CD14-positive monocyte (primary cell): ENCODE measurements around the gene ST6GALNAC3. TPM values are rescaled to one million over a fixed set of nuclear protein-coding genes. Genes with fewer than 3 reads are reported as not detected.

ENCODE experiments used
- DNase-seq, 3 donors: peaks; one replicate each; pipeline ENCODE4 v3.0.0-alpha.2; 2011 to 2022
- H2AFZ ChIP-seq: 2 replicates; pipeline ENCODE4 v1.6.0; 2012; ENCODE audit warnings: mild to moderate bottlenecking, low read depth, low read length, inconsistent platforms; ENCODE audit not compliant: insufficient read depth, poor library complexity, severe bottlenecking
- H3K27ac ChIP-seq, 2 donors: 1 replicate in 1 of 2; 2 replicates in 1 of 2; pipeline ENCODE4 v1.5.1; 2012 to 2013; ENCODE audit warnings: low read length in 2 of 2, control low read depth in 1 of 2, inconsistent platforms in 1 of 2, low read depth in 1 of 2, mild to moderate bottlenecking in 1 of 2
- H3K27me3 ChIP-seq, 2 donors: one replicate each; pipeline versions ENCODE4 v1.6.0 to v1.6.1; 2011 to 2013; ENCODE audit warnings: low read length in 2 of 2; ENCODE audit not compliant: control insufficient read depth in 2 of 2, insufficient read depth in 2 of 2
- H3K36me3 ChIP-seq, 2 donors: replicated peaks in 1 of 2; 1 replicate in 1 of 2; 2 replicates in 1 of 2; pipeline versions ENCODE4 v1.5.1 to v1.6.1; 2012 to 2013; ENCODE audit warnings: low read length in 2 of 2, control low read depth in 1 of 2, inconsistent platforms in 1 of 2, mild to moderate bottlenecking in 1 of 2; ENCODE audit not compliant: insufficient read depth in 2 of 2, control insufficient read depth in 1 of 2
- H3K4me1 ChIP-seq, 2 donors: 1 replicate in 1 of 2; 2 replicates in 1 of 2; pipeline versions ENCODE4 v1.5.1 to v1.6.1; 2012 to 2013; ENCODE audit warnings: low read length in 2 of 2, control low read depth in 1 of 2, inconsistent platforms in 1 of 2, mild to moderate bottlenecking in 1 of 2, moderate library complexity in 1 of 2; ENCODE audit not compliant: insufficient read depth in 2 of 2, control insufficient read depth in 1 of 2
- H3K4me2 ChIP-seq: replicated peaks from 2 replicates; pipeline ENCODE3; 2012; ENCODE audit warnings: low read length, moderate library complexity, mild to moderate bottlenecking; ENCODE audit not compliant: poor library complexity, severe bottlenecking; ENCODE audit errors: extremely low read depth
- H3K4me3 ChIP-seq, 3 experiments: fragments of 200-600 bp in 1 of 3; sonication (generic) in 1 of 3; replicated peaks in 1 of 3; 1 replicate in 2 of 3; 2 replicates in 1 of 3; pipeline ENCODE4 v1.5.1; 2011 to 2013; ENCODE audit warnings: low read length in 3 of 3, mild to moderate bottlenecking in 3 of 3, control low read depth in 2 of 3, low read depth in 2 of 3, inconsistent platforms in 1 of 3, moderate library complexity in 1 of 3
- H3K79me2 ChIP-seq: 2 replicates; pipeline ENCODE4 v1.6.0; 2012; ENCODE audit warnings: mild to moderate bottlenecking, control low read depth, inconsistent platforms, low read length, moderate library complexity; ENCODE audit not compliant: insufficient read depth
- H3K9ac ChIP-seq: 2 replicates; pipeline ENCODE4 v1.6.0; 2017; ENCODE audit warnings: low read length, mild to moderate bottlenecking; ENCODE audit not compliant: insufficient read depth, poor library complexity, severe bottlenecking
- H3K9me3 ChIP-seq, 2 donors: replicated peaks in 1 of 2; 1 replicate in 1 of 2; 2 replicates in 1 of 2; pipeline versions ENCODE4 v1.5.1 to v1.6.1; 2012 to 2013; ENCODE audit warnings: low read length in 2 of 2, control low read depth in 1 of 2; ENCODE audit not compliant: control insufficient read depth in 1 of 2, insufficient read depth in 1 of 2
- H4K20me1 ChIP-seq: 2 replicates; pipeline ENCODE4 v1.6.0; 2012; ENCODE audit warnings: mild to moderate bottlenecking, low read length, control low read depth, moderate library complexity; ENCODE audit not compliant: insufficient read depth
- H3K27ac Mint-ChIP-seq, 7 donors: one replicate each; pipeline ENCODE4 v1.8.0; 2020; ENCODE audit warnings: mild to moderate bottlenecking in 7 of 7, mixed read lengths in 7 of 7, moderate library complexity in 6 of 7, inconsistent platforms in 2 of 7
- H3K27me3 Mint-ChIP-seq, 3 donors: one replicate each; pipeline ENCODE4 v1.8.0; 2021 to 2022; ENCODE audit warnings: low read depth in 3 of 3, mild to moderate bottlenecking in 3 of 3, mixed read lengths in 3 of 3, moderate library complexity in 3 of 3, inconsistent platforms in 1 of 3
- H3K36me3 Mint-ChIP-seq, 2 donors: one replicate each; pipeline ENCODE4 v1.8.0; 2020; ENCODE audit warnings: mixed read lengths in 2 of 2, inconsistent platforms in 1 of 2, mild to moderate bottlenecking in 1 of 2
- H3K4me1 Mint-ChIP-seq: one replicate; pipeline ENCODE4 v1.8.0; 2020; ENCODE audit warnings: mild to moderate bottlenecking, mixed read lengths
- H3K4me3 Mint-ChIP-seq, 2 donors: one replicate each; pipeline ENCODE4 v1.8.0; 2020; ENCODE audit warnings: mild to moderate bottlenecking in 2 of 2, mixed read lengths in 2 of 2, moderate library complexity in 1 of 2
- H3K9me3 Mint-ChIP-seq, 7 donors: one replicate each; pipeline ENCODE4 v1.8.0; 2020 to 2022; ENCODE audit warnings: mixed read lengths in 7 of 7, mild to moderate bottlenecking in 6 of 7, moderate library complexity in 6 of 7, inconsistent platforms in 2 of 7
- CTCF ChIP-seq: fragments of 200-600 bp; IDR thresholded peaks from one replicate; pipeline ENCODE4 v1.8.0; 2022; ENCODE audit warnings: antibody characterized with exemption, mild to moderate bottlenecking
- WGBS: methylation state at CpG from one replicate; pipeline ENCODE4 v1.1.5; 2013; ENCODE audit warnings: missing lambda C conversion rate; ENCODE audit not compliant: insufficient coverage; 5-methylcytosine and 5-hydroxymethylcytosine counted together
- intact Hi-C, 2 donors: fragments of 100-400 bp; cut with micrococcal nuclease; formaldehyde crosslinking; loops; one replicate each; pipeline versions ENCODE4 v1.15.0 to v1.15.1; 2023
- polyA plus RNA-seq, 3 donors: library from polyadenylated mRNA; depleted of rRNA in 1 of 3; unstranded in 2 of 3; stranded (reverse) in 1 of 3; fragments of 300-500 nt in 2 of 3; fragments of >200 nt in 1 of 3; fragmentation: Illumina TruSeq in 2 of 3; gene quantifications; 1 replicate in 2 of 3; 2 replicates in 1 of 3; pipeline ENCODE4 v1.2.3, GENCODE V29; 2012 to 2021

ST6GALNAC3 gene
- polyA plus RNA-seq, 3 donors = 6.5 to 9.2 (median 7.6) TPM

- H3K4me3 ChIP-seq = no peak overlapping the region
- H3K27ac Mint-ChIP-seq = peak overlapping the region in 1 of 7 donors; percentile 1
- intact Hi-C loops = no loop called here
- no peak for TF ChIP-seq CTCF
- no peaks in the 10 kb centered on the region for H3K36me3 Mint-ChIP-seq
- no peaks in the 10 kb centered on the region for H4K20me1 ChIP-seq
- H3K36me3 ChIP-seq = no peaks in the 10 kb centered on the region
- no peak overlapping the region for H3K4me2 ChIP-seq
- H3K27me3 Mint-ChIP-seq = peaks cover 0 to 1% (median 0%) of the 10 kb centered on the region in 3 donors
- H2AFZ ChIP-seq = no peak overlapping the region
- no peaks in the 10 kb centered on the region for H3K4me1 Mint-ChIP-seq
- WGBS = 78% methylated on average over 3 of the region's 4 CpGs
- no peak overlapping the region for H3K9ac ChIP-seq
- no peaks in the 10 kb centered on the region for H3K4me1 ChIP-seq
- peaks cover 1 to 4% of the 10 kb centered on the region in 2 donors for H3K9me3 ChIP-seq
- no peaks in the 10 kb centered on the region for H3K27me3 ChIP-seq
- DNase-seq = no peak
- no peak overlapping the region for H3K4me3 Mint-ChIP-seq
- peaks cover 0 to 7% (median 4%) of the 10 kb centered on the region in 7 donors for H3K9me3 Mint-ChIP-seq
- no peaks in the 10 kb centered on the region for H3K79me2 ChIP-seq
- H3K27ac ChIP-seq = no peak overlapping the region
Observed at GRCh38 chr1:76595024-76595423, 520.5 kb downstream of the ST6GALNAC3 start.

GRCh38 chr1:76601465-76601864, 526.9 kb downstream of the ST6GALNAC3 start:
- H3K4me3 ChIP-seq = no peak overlapping the region
- H3K9me3 ChIP-seq = peaks cover 5 to 7% of the 10 kb centered on the region in 2 donors
- H3K79me2 ChIP-seq = no peaks in the 10 kb centered on the region
- TF ChIP-seq CTCF = no peak
- no peak overlapping the region for H3K9ac ChIP-seq
- intact Hi-C loops = no loop called here
- Mint-ChIP-seq H3K9me3 (peaks cover 0 to 14% (median 4%) of the 10 kb centered on the region in 7 donors), H3K27me3 (no peaks in the 10 kb centered on the region), H3K27ac (no peak overlapping the region), H3K4me1 (no peaks in the 10 kb centered on the region), H3K36me3 (no peaks in the 10 kb centered on the region), H3K4me3 (no peak overlapping the region)
- no peak for DNase-seq
- no peak overlapping the region for H3K4me2 ChIP-seq
- no peaks in the 10 kb centered on the region for H3K4me1 ChIP-seq
- no peak overlapping the region for H2AFZ ChIP-seq
- 100% methylated on average over 1 of the region's 2 CpGs for WGBS
- H3K36me3 ChIP-seq = no peaks in the 10 kb centered on the region
- no peaks in the 10 kb centered on the region for H3K27me3 ChIP-seq
- no peaks in the 10 kb centered on the region for H4K20me1 ChIP-seq
- no peak overlapping the region for H3K27ac ChIP-seq
